GM12875 (cell line): ENCODE data around the gene TBX2.
"Not testable (repeated sequence)": the region's sequence is repeated elsewhere in the genome, so short reads cannot be mapped to it uniquely, and the experiment has no call there.

Source experiments
- H3K4me3 ChIP-seq: one replicate; pipeline ENCODE4 v1.5.1; 2011; ENCODE audit warnings: low read depth, low read length, control low read depth
- CTCF ChIP-seq: IDR thresholded peaks from 2 replicates; pipeline ENCODE4 v1.5.1; 2011; ENCODE audit warnings: low read depth, mild to moderate bottlenecking, control low read depth, inconsistent platforms, low read length, moderate library complexity, borderline replicate concordance; ENCODE audit not compliant: insufficient read depth

The TBX2 gene

GRCh38 chr17:61436273-61436672, 36.6 kb downstream of the TBX2 start:
- no peak overlapping the region for H3K4me3 ChIP-seq
- TF ChIP-seq CTCF, result no peak

DNA sequence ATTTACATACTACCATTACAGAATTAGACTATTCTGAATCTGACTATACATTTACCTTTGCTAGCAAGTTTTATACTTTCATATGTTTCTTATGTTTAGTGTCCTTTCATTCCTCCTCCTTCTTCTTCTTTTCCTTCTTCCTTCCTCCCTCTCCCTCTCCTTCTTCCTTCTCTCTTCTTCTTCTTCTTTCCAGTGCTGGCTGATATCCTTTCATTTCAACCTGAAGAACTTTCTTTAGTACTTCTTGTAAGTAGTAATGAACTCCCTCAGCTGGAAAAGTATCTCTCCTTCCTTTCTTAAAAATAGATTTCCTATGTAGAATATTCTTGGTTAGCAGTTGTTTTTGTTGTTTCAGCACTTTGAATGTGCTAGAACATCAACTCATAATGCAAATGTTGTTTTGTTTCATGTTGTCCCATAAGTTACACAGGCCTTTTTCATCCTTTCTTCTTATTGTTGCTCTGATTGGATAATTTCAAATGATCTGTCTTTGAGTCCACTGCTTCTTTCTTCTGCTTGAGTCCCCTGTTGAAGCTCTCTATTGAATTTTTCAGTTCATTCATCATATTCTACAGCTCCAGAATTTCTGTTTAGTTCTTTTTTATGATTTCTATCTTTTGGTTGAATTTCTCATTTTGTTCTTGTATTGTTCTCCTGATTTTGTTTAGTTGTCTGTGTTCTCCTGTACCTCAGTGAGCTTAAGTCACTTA, 37.5 kb downstream of the TBX2 start:
- no peak for TF ChIP-seq CTCF
- no peak overlapping the region for H3K4me3 ChIP-seq

DNA sequence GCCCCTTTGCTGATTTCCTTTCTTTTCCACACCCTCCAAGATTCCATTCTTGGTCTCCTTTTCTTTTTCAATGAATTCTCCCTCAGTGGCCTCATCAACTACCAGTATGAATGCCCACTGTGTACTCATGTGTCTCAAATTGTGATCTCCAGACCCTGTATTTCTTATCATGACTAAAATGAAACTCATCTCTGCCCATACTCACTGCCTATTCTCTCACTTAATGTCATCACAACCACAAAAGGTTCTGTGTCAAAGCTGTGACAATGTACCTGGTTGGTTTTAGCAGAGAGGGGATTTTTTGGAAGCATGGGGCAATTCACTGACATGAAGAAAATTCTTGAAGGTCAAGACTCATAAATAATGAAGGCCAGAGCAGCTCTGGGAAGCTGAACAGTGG, 41.1 kb downstream of the TBX2 start:
- TF ChIP-seq CTCF, result no peak
- H3K4me3 ChIP-seq, result no peak overlapping the region

GRCh38 chr17:61441507-61441906, 41.9 kb downstream of the TBX2 start:
- not testable (repeated sequence) for H3K4me3 ChIP-seq

DNA sequence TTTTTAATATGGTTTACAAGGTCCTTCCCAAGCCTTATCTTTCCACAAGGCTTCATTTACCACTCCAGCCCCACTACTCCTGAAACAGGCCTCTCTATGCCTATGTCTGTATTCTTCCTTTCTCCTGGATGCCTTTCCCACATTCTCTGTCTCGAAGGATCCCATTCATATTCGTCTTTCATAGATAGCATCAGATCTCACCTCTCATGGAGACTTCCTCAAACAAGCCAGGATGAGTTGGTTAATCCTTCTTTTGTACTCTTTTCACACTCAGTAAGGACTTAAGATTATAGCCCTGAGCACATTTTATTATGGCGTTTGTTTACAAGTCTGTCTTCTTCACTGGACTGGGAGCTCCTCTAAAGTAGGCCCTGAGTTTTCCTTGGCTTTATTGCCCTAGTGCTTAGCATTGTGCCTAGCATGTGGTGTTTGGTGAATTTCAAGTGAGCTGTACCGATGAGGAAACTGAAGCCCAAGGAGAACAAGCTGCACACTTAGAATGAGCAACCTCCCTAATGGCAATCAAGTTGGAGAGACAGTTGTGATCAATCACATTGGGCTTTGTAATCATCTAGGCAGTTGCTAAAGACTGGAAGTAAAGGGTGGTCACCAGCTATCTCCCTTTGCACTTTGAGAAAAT, 42.6 kb downstream of the TBX2 start:
- TF ChIP-seq CTCF, result no peak
- H3K4me3 ChIP-seq, result no peak overlapping the region

DNA sequence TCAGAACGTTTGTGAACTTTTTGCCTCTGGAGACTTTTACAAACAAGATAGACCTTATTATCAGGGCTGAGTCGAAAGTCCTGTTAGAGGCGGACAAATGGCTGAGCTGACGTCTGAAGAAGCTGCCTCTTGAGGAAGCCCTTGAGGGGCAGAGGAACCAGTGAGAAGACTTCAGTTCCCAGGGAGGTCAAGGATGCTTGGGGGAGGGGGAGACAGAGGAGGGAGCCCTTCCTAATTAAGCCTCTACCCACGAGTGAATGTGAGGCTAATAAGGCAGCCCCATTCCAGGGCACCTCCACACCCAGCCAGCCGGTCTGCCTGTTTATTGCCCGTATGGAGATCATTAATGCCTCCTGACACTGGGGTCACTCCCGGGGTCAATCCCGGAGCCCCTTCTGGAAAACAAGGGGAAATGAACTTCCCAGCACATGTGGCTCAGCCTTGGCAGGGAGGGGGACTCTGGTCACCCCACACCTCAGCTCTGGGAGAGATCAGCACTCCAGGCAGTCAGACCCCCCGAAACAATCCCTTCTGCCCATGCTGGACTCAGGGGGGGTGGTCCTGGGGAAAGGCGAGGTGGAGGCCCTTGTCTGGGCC, 43.3 kb downstream of the TBX2 start:
- TF ChIP-seq CTCF, result no peak
- H3K4me3 ChIP-seq, result no peak overlapping the region

DNA sequence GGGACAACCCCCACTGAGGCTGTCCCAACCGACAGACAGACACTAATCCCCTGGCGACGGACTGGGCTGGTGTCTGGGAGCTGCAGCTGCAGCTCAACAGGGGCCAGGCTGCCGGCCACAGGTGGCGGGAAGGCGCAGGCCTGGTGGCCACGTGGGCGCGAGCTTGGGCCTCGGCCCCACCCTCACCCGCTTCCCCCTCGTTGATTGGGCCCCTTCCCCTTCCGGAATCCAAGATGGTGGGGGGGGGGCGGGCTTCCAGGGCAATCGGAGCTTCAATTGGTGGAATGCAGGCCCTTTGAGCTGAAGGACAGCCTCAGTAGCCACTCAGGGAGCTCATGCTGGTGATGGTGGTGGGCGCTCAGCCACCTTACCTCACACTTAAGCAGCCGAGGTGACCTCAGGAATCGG, 43.8 kb downstream of the TBX2 start:
- no peak for TF ChIP-seq CTCF

More for the DNA sequence above, 43.8 kb downstream of the TBX2 start:
- H3K4me3 ChIP-seq, result no peak overlapping the region
